WTC11 (cell line): ENCODE results near the gene TBC1D14. TPM values are rescaled to one million over a fixed set of nuclear protein-coding genes. Genes with fewer than 3 reads are reported as not detected.

Experiments used
- ELF4 ChIP-seq: sonication (generic); formaldehyde crosslinking; IDR thresholded peaks from 2 replicates; pipeline ENCODE4 v1.8.1; 2022; ENCODE audit warnings: low read depth, mild to moderate bottlenecking, moderate library complexity, missing genetic modification reagents
- EMX1 ChIP-seq: fragments of 250-450 bp; sonication (Bioruptor Pico); IDR thresholded peaks from 2 replicates; pipeline ENCODE4 v1.8.0; 2021; ENCODE audit warnings: mild to moderate bottlenecking
- ESRRA ChIP-seq: sonication (generic); formaldehyde crosslinking; IDR thresholded peaks from 2 replicates; pipeline ENCODE4 v1.8.1; 2022; ENCODE audit warnings: mild to moderate bottlenecking, missing genetic modification reagents, borderline replicate concordance
- ETV6 ChIP-seq: sonication (generic); formaldehyde crosslinking; IDR thresholded peaks from 2 replicates; pipeline ENCODE4 v1.8.1; 2022; ENCODE audit warnings: mild to moderate bottlenecking, missing genetic modification reagents
- GRHL2 ChIP-seq: fragments of 250-450 bp; sonication (Bioruptor Pico); IDR thresholded peaks from 2 replicates; pipeline ENCODE4 v1.8.0; 2022; ENCODE audit warnings: mild to moderate bottlenecking, moderate library complexity; ENCODE audit not compliant: insufficient replicate concordance, severe bottlenecking
- GTF2I ChIP-seq: fragments of 250-450 bp; sonication (Bioruptor Pico); conservative IDR thresholded peaks from 2 replicates; pipeline ENCODE4 v1.4.0; 2021; ENCODE audit warnings: mild to moderate bottlenecking
- HMGA2 ChIP-seq: fragments of 250-450 bp; sonication (Bioruptor Pico); IDR thresholded peaks from 2 replicates; pipeline ENCODE4 v1.4.0; 2021; ENCODE audit warnings: mild to moderate bottlenecking, moderate library complexity
- MYBL2 ChIP-seq: sonication (generic); formaldehyde crosslinking; IDR thresholded peaks from 2 replicates; pipeline ENCODE4 v1.8.1; 2023; ENCODE audit warnings: mild to moderate bottlenecking, moderate library complexity, missing genetic modification reagents
- NR3C1 ChIP-seq: sonication (generic); formaldehyde crosslinking; conservative IDR thresholded peaks from 2 replicates; pipeline ENCODE4 v1.8.1; 2023; ENCODE audit warnings: low read depth, mild to moderate bottlenecking, missing genetic modification reagents
- OVOL2 ChIP-seq: fragments of 250-450 bp; sonication (Bioruptor Pico); IDR thresholded peaks from 2 replicates; pipeline ENCODE4 v1.9.0; 2021; ENCODE audit warnings: mild to moderate bottlenecking, borderline replicate concordance
- RELA ChIP-seq: sonication (generic); formaldehyde crosslinking; IDR thresholded peaks from 2 replicates; pipeline ENCODE4 v1.8.1; 2022; ENCODE audit warnings: missing genetic modification reagents, mild to moderate bottlenecking, borderline replicate concordance
- SMAD4 ChIP-seq: sonication (generic); formaldehyde crosslinking; IDR thresholded peaks from 2 replicates; pipeline ENCODE4 v1.8.0; 2022; ENCODE audit warnings: mild to moderate bottlenecking, missing genetic modification reagents
- TCF7 ChIP-seq: sonication (generic); formaldehyde crosslinking; IDR thresholded peaks from 2 replicates; pipeline ENCODE4 v1.8.0; 2022; ENCODE audit warnings: mild to moderate bottlenecking, low read depth, missing genetic modification reagents, moderate library complexity
- TP53 ChIP-seq: sonication (generic); formaldehyde crosslinking; IDR thresholded peaks from 2 replicates; pipeline ENCODE4 v1.8.1; 2023; ENCODE audit warnings: mild to moderate bottlenecking, missing genetic modification reagents
- ZNF232 ChIP-seq: sonication (generic); formaldehyde crosslinking; IDR thresholded peaks from 2 replicates; pipeline ENCODE4 v1.8.0; 2022; ENCODE audit warnings: mild to moderate bottlenecking, missing genetic modification reagents
- ZNF416 ChIP-seq: fragments of 250-450 bp; sonication (Bioruptor Pico); IDR thresholded peaks from 2 replicates; pipeline ENCODE4 v1.9.0; 2021; ENCODE audit warnings: mild to moderate bottlenecking, inconsistent platforms
- total RNA-seq: library from RNA; stranded (reverse); gene quantifications from 3 replicates; pipeline ENCODE4 v1.2.3, GENCODE V29; 2021
- TF ChIP-seq, protein P1 (sequence below): sonication (generic); formaldehyde crosslinking; IDR thresholded peaks from 2 replicates; pipeline ENCODE4 v1.8.1; 2023; ENCODE audit warnings: mild to moderate bottlenecking, moderate library complexity, missing genetic modification reagents
- TF ChIP-seq, protein P2 (sequence below): fragments of 250-450 bp; sonication (Bioruptor Pico); IDR thresholded peaks from 2 replicates; pipeline ENCODE4 v1.9.0; 2021; ENCODE audit warnings: mild to moderate bottlenecking
- TF ChIP-seq, protein P3 (sequence below): sonication (generic); formaldehyde crosslinking; IDR thresholded peaks from 2 replicates; pipeline ENCODE4 v1.8.0; 2022; ENCODE audit warnings: mild to moderate bottlenecking, missing genetic modification reagents
- TF ChIP-seq, protein P4 (sequence below): sonication (generic); formaldehyde crosslinking; IDR thresholded peaks from 2 replicates; pipeline ENCODE4 v1.8.1; 2023; ENCODE audit warnings: mild to moderate bottlenecking, missing genetic modification reagents, moderate library complexity
- TF ChIP-seq, protein P5 (sequence below): sonication (generic); formaldehyde crosslinking; IDR thresholded peaks from 2 replicates; pipeline ENCODE4 v1.8.0; 2022; ENCODE audit warnings: missing genetic modification reagents
- TF ChIP-seq, protein P6 (sequence below): sonication (generic); formaldehyde crosslinking; IDR thresholded peaks from 2 replicates; pipeline ENCODE4 v1.8.1; 2022; ENCODE audit warnings: mild to moderate bottlenecking, missing genetic modification reagents, moderate library complexity, borderline replicate concordance
- TF ChIP-seq, protein P7 (sequence below): sonication (generic); formaldehyde crosslinking; IDR thresholded peaks from 2 replicates; pipeline ENCODE4 v1.8.0; 2022; ENCODE audit warnings: mild to moderate bottlenecking, missing genetic modification reagents
- TF ChIP-seq, protein P8 (sequence below): sonication (generic); formaldehyde crosslinking; IDR thresholded peaks from 2 replicates; pipeline ENCODE4 v1.8.0; 2022; ENCODE audit warnings: mild to moderate bottlenecking, missing genetic modification reagents

The TBC1D14 gene
- total RNA-seq, 1 experiment from 2014 or later, result 45.1 TPM

DNA sequence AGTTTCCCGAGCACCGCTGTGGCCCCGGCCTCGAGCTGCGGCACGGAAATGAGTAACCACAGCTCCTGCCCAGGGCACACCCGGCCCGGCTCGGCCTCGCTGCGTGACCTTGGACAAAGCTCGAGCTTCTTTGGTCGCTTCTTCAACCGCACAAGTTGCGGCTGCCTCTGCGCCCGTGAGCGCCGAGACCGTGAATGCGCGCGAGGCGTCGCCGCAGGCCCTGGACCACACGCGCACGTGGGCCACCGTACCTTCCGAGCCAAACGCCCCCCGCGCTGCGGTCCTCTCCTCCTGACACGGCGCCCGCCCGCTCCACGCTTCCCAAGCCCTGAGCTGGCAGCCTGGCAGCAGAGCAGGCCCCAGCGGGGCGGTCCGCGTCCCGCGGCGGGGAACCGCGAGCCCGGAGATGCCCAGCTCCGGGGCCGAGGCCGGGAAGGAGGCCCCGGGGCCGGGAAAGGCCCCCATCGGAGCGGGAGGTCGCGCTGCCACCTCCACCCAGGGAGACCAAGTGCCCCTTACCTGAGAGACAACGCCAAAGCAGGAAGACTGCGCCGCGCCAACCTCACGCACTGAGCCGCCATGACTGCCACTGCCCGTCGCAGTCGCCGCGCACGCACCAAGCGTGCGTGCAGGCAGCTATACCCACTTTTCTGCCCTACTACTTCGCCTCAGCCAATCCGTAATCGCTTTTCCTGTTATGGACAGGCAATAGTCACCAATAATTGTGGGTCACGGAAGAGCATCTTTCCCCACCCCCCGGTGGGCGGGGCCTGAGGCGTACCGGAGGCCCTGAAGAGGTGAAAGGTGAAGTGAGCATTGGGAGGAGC, 158.0 kb downstream of the TBC1D14 start, which contains the start of gene GRPEL1 (continued):
- TF ChIP-seq, protein P1, sequence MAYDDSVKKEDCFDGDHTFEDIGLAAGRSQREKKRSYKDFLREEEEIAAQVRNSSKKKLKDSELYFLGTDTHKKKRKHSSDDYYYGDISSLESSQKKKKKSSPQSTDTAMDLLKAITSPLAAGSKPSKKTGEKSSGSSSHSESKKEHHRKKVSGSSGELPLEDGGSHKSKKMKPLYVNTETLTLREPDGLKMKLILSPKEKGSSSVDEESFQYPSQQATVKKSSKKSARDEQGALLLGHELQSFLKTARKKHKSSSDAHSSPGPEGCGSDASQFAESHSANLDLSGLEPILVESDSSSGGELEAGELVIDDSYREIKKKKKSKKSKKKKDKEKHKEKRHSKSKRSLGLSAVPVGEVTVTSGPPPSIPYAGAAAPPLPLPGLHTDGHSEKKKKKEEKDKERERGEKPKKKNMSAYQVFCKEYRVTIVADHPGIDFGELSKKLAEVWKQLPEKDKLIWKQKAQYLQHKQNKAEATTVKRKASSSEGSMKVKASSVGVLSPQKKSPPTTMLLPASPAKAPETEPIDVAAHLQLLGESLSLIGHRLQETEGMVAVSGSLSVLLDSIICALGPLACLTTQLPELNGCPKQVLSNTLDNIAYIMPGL, result peak; percentile 22
- TF ChIP-seq, protein P2, sequence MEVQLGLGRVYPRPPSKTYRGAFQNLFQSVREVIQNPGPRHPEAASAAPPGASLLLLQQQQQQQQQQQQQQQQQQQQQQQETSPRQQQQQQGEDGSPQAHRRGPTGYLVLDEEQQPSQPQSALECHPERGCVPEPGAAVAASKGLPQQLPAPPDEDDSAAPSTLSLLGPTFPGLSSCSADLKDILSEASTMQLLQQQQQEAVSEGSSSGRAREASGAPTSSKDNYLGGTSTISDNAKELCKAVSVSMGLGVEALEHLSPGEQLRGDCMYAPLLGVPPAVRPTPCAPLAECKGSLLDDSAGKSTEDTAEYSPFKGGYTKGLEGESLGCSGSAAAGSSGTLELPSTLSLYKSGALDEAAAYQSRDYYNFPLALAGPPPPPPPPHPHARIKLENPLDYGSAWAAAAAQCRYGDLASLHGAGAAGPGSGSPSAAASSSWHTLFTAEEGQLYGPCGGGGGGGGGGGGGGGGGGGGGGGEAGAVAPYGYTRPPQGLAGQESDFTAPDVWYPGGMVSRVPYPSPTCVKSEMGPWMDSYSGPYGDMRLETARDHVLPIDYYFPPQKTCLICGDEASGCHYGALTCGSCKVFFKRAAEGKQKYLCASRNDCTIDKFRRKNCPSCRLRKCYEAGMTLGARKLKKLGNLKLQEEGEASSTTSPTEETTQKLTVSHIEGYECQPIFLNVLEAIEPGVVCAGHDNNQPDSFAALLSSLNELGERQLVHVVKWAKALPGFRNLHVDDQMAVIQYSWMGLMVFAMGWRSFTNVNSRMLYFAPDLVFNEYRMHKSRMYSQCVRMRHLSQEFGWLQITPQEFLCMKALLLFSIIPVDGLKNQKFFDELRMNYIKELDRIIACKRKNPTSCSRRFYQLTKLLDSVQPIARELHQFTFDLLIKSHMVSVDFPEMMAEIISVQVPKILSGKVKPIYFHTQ (CRISPR knock-in tag), result no peak
- TF ChIP-seq GRHL2 (CRISPR knock-in tag), result no peak
- TF ChIP-seq, protein P3, sequence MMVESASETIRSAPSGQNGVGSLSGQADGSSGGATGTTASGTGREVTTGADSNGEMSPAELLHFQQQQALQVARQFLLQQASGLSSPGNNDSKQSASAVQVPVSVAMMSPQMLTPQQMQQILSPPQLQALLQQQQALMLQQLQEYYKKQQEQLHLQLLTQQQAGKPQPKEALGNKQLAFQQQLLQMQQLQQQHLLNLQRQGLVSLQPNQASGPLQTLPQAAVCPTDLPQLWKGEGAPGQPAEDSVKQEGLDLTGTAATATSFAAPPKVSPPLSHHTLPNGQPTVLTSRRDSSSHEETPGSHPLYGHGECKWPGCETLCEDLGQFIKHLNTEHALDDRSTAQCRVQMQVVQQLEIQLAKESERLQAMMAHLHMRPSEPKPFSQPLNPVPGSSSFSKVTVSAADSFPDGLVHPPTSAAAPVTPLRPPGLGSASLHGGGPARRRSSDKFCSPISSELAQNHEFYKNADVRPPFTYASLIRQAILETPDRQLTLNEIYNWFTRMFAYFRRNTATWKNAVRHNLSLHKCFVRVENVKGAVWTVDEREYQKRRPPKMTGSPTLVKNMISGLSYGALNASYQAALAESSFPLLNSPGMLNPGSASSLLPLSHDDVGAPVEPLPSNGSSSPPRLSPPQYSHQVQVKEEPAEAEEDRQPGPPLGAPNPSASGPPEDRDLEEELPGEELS (CRISPR knock-in tag), result peak; percentile 52; the same call in 1 of the 2 replicates
- TF ChIP-seq, protein P4, sequence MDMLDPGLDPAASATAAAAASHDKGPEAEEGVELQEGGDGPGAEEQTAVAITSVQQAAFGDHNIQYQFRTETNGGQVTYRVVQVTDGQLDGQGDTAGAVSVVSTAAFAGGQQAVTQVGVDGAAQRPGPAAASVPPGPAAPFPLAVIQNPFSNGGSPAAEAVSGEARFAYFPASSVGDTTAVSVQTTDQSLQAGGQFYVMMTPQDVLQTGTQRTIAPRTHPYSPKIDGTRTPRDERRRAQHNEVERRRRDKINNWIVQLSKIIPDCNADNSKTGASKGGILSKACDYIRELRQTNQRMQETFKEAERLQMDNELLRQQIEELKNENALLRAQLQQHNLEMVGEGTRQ (CRISPR knock-in tag), result peak; percentile 43
- TF ChIP-seq, protein P5, sequence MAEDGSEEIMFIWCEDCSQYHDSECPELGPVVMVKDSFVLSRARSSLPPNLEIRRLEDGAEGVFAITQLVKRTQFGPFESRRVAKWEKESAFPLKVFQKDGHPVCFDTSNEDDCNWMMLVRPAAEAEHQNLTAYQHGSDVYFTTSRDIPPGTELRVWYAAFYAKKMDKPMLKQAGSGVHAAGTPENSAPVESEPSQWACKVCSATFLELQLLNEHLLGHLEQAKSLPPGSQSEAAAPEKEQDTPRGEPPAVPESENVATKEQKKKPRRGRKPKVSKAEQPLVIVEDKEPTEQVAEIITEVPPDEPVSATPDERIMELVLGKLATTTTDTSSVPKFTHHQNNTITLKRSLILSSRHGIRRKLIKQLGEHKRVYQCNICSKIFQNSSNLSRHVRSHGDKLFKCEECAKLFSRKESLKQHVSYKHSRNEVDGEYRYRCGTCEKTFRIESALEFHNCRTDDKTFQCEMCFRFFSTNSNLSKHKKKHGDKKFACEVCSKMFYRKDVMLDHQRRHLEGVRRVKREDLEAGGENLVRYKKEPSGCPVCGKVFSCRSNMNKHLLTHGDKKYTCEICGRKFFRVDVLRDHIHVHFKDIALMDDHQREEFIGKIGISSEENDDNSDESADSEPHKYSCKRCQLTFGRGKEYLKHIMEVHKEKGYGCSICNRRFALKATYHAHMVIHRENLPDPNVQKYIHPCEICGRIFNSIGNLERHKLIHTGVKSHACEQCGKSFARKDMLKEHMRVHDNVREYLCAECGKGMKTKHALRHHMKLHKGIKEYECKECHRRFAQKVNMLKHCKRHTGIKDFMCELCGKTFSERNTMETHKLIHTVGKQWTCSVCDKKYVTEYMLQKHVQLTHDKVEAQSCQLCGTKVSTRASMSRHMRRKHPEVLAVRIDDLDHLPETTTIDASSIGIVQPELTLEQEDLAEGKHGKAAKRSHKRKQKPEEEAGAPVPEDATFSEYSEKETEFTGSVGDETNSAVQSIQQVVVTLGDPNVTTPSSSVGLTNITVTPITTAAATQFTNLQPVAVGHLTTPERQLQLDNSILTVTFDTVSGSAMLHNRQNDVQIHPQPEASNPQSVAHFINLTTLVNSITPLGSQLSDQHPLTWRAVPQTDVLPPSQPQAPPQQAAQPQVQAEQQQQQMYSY (CRISPR knock-in tag), result no peak
- TF ChIP-seq TCF7 (CRISPR knock-in tag), result no peak
- no peak for TF ChIP-seq OVOL2 (CRISPR knock-in tag)
- no peak for TF ChIP-seq ELF4
- TF ChIP-seq ESRRA (CRISPR knock-in tag), result peak; percentile 70; the same call in 1 of the 2 replicates
- no peak for TF ChIP-seq NR3C1 (CRISPR knock-in tag)
- no peak for TF ChIP-seq SMAD4
- TF ChIP-seq, protein P6, sequence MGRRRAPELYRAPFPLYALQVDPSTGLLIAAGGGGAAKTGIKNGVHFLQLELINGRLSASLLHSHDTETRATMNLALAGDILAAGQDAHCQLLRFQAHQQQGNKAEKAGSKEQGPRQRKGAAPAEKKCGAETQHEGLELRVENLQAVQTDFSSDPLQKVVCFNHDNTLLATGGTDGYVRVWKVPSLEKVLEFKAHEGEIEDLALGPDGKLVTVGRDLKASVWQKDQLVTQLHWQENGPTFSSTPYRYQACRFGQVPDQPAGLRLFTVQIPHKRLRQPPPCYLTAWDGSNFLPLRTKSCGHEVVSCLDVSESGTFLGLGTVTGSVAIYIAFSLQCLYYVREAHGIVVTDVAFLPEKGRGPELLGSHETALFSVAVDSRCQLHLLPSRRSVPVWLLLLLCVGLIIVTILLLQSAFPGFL (CRISPR knock-in tag), result no peak
- 0 out of 2 replicates have a peak, but pooled peaks have one; percentile 37 for TF ChIP-seq ZNF416 (CRISPR knock-in tag)
- peak; percentile 76; the same call in 1 of the 2 replicates for TF ChIP-seq RELA (CRISPR knock-in tag)
- TF ChIP-seq GTF2I (CRISPR knock-in tag), result no peak
- TF ChIP-seq ETV6 (CRISPR knock-in tag), result peak; percentile 59; the same call in 1 of the 2 replicates
- 0 out of 2 replicates have a peak, but pooled peaks have one; percentile 66 for TF ChIP-seq TP53 (CRISPR knock-in tag)
- TF ChIP-seq, protein P7, sequence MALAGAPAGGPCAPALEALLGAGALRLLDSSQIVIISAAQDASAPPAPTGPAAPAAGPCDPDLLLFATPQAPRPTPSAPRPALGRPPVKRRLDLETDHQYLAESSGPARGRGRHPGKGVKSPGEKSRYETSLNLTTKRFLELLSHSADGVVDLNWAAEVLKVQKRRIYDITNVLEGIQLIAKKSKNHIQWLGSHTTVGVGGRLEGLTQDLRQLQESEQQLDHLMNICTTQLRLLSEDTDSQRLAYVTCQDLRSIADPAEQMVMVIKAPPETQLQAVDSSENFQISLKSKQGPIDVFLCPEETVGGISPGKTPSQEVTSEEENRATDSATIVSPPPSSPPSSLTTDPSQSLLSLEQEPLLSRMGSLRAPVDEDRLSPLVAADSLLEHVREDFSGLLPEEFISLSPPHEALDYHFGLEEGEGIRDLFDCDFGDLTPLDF (CRISPR knock-in tag), result peak; percentile 53; the same call in 1 of the 2 replicates
- TF ChIP-seq ZNF232 (CRISPR knock-in tag), result no peak; the same call in 1 of the 2 replicates
- peak; percentile 58 for TF ChIP-seq MYBL2
- no peak for TF ChIP-seq EMX1 (CRISPR knock-in tag)
- TF ChIP-seq, protein P8, sequence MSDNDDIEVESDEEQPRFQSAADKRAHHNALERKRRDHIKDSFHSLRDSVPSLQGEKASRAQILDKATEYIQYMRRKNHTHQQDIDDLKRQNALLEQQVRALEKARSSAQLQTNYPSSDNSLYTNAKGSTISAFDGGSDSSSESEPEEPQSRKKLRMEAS, result peak; percentile 77
- TF ChIP-seq HMGA2 (CRISPR knock-in tag), result no peak
